RWPE1 (cell line): ENCODE results near the gene HEATR9.

Experiments
- CTCF ChIA-PET: fragments of 350-600 bp; sonication (Branson Sonifier 250); formaldehyde crosslinking; extraction: SDS; loops from one replicate; lab custom pipeline; 2021; lab: Yijun Ruan, JAX
- POLR2A ChIA-PET: fragments of 400-600 bp; formaldehyde crosslinking; extraction: SDS; loops from one replicate; lab custom pipeline; 2020; ENCODE audit warnings: antibody characterized with exemption; ENCODE audit not compliant: low non-redundant PET; lab: Yijun Ruan, JAX
- DNase-seq: peaks from one replicate; pipeline ENCODE4 v3.0.0; 2012; ENCODE audit warnings: low spot score
- H3K27ac ChIP-seq: fragments of 450-650 bp; 2 replicates; pipeline ENCODE4 v1.5.1; 2017
- TF ChIP-seq, protein P1 (sequence below): fragments of 450-650 bp; conservative IDR thresholded peaks from 2 replicates; pipeline ENCODE4 v1.5.1; 2017; ENCODE audit warnings: low read depth, mild to moderate bottlenecking

The HEATR9 gene

DNA sequence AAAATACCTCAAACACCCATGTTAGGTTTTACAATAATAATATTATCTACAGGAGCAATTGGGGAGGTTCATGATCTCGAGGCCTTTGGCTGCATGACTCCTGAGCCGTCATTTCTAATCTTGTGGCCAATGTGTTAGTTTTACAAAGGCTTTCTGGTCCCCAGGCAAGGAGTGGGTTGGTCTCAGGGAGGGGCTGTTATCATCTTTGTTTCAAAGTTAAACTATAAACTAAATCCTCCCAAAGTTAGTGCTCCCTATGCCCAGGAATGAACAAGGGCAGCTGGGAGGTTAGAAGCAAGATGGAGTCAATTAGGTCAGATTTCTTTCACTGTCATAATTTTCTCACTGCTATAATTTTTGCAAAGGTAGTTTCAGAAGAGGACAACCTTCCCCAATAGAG lies 20.6 kb upstream of the HEATR9 start:
- CTCF ChIA-PET: no interaction called here
- TF ChIP-seq, protein P1, sequence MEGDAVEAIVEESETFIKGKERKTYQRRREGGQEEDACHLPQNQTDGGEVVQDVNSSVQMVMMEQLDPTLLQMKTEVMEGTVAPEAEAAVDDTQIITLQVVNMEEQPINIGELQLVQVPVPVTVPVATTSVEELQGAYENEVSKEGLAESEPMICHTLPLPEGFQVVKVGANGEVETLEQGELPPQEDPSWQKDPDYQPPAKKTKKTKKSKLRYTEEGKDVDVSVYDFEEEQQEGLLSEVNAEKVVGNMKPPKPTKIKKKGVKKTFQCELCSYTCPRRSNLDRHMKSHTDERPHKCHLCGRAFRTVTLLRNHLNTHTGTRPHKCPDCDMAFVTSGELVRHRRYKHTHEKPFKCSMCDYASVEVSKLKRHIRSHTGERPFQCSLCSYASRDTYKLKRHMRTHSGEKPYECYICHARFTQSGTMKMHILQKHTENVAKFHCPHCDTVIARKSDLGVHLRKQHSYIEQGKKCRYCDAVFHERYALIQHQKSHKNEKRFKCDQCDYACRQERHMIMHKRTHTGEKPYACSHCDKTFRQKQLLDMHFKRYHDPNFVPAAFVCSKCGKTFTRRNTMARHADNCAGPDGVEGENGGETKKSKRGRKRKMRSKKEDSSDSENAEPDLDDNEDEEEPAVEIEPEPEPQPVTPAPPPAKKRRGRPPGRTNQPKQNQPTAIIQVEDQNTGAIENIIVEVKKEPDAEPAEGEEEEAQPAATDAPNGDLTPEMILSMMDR: no peak

DNA sequence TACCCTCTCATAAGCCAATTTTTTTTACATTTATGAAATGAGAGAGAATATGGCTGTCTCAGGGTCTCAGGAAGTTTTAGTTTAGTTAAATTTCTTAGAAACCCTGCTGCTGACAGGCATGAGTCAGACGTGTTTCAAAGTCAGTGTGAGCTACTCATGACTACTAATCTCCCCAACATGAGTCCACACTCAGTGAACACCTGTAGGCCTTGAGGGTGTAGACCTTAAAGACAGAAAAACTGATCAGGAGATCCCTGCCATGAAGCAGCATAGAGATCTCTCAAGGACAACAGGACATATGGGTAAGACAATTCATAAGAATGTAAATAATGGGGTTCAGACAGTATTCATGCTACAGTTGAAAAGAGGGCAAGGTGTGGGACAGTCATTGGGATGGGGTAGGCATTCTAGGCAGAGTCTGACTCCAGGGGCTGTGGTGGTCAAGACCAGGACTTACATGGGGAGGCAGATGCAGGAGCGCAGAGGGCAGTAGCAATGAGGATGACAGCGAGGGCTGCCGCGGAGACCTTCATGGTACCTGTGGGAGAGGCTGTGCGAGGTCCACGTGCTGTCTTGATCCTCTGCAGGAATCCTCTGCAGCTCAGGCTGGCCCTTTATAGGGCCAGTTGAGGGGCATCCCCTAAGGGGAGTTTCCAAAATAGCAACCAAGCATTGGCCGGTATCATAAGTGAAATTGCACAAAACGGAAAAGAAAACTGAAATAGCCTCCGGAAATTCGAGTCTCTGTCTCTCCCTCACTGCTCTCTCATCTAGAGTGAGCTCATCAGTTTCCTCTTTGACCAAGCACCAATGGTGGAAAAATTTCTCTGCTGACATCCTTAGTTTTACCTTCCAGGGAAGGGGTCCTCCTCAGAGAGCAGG lies 11.3 kb upstream of the HEATR9 start, which contains the start of gene CCL5:
Gene CCL5 (minus strand): TSS at position 588 of the 882 bp plus-strand sequence.
- POLR2A ChIA-PET: no interaction called here
- DNase-seq: peak; percentile 28

More for the DNA sequence above, 20.6 kb upstream of the HEATR9 start:
- H3K27ac ChIP-seq: no peak overlapping the region
- DNase-seq: no peak
- POLR2A ChIA-PET: no interaction called here

DNA sequence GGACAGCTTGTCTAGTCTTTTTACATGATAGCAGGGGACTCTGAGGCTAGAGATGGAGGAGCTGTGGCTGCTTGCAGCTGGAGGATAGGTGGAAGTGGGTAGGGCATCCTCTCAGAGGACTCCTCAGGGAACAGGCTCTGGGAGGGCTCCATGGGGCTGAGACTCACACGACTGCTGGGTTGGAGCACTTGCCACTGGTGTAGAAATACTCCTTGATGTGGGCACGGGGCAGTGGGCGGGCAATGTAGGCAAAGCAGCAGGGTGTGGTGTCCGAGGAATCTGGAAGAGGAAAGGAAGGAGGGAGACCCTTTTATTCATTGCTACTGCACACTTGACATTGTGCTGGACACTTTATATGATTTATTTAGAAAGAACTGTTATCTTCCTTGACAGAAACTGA lies 9.7 kb upstream of the HEATR9 start:
- no peak for DNase-seq
- no peak overlapping the region for H3K27ac ChIP-seq
- CTCF ChIA-PET: no interaction called here
- POLR2A ChIA-PET: no interaction called here
- TF ChIP-seq, protein P1: no peak

More for the DNA sequence above, 11.3 kb upstream of the HEATR9 start, which contains the start of gene CCL5:
- TF ChIP-seq, protein P1: no peak
- CTCF ChIA-PET: interaction anchor here (0.6 kb wide), 1 partner anchor 312 kb away, joined by 4 read pairs; no protein-coding TSS in a partner anchor
- no peak within 1 kb of the TSS for H3K27ac ChIP-seq

DNA sequence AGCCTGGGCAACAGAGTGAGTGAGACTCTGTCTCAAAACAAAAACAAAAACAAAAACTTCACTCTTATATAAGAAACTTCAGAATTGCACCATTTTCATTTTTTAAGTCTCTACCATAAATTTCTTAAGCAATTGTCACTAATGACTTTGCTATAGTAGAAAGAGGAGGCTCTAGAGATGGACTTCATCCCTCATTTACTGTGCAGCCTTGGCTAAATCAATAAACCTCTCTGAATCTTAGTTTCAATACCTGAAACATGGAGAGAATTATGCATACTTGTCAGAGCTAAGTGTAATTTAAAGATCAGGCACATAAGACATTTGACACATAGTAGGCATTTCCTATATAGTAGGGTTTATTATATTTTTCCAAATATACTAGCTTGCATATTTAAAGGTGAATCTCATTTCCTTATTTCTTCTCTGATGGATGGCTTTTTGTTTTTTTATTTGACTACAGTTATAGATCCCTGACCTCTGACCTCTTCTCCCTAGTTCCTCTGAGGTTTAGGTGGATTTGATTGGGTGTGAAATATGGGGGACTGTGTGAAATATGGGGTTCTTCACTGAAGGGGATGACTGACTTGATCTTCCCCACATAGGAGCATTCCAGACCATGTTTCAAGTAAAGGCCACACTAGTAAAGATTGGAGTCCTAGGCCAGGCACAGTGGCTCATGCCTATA lies 8.8 kb upstream of the HEATR9 start:
- H3K27ac ChIP-seq: no peak overlapping the region
- ChIA-PET POLR2A (no interaction called here), CTCF (no interaction called here)
- TF ChIP-seq, protein P1: no peak
- no peak for DNase-seq

DNA sequence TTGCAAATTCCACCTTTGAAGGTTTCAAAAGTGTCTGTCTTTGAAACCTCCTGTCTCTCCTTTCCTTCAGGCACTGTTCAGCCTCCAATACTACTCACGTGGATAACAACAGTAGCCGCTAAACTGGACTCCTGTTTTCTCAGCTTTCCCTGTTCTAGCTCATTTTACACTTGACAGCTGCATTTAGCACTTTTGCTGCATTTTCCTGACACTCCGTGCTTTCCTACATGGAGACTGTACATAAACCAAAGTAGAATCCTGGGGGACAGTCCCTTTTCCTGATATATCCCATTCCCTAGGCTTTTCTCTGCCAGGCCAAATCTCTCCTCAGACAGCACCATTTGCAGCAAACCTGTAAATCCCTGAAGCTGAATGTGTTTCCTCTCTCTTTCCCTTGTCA lies 7.8 kb upstream of the HEATR9 start:
- H3K27ac ChIP-seq: no peak overlapping the region
- ChIA-PET CTCF (interaction anchor here (1.1 kb wide), 1 partner anchor 16 kb away, joined by 3 read pairs; no protein-coding TSS in a partner anchor), POLR2A (no interaction called here)
- TF ChIP-seq, protein P1: no peak
- DNase-seq: no peak

DNA sequence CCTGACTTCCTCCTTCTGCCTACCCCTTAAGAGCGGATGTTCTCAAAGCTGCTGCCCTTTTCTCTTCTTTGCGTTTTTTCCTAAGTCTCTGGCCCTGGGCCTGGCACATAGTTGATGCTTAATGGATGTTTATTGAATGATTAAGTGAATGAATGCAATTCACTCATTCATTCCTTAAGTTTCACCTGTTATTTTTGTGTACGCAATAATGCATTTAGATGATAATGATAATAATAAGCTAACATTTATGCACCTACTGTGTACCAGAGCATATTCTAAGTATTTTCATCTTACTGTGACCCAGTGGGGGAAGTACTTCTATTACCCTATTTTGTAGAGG lies 7.1 kb upstream of the HEATR9 start:
- H3K27ac ChIP-seq: no peak overlapping the region
- ChIA-PET POLR2A (no interaction called here), CTCF (interaction anchor here (1.1 kb wide), 1 partner anchor 17 kb away, joined by 3 read pairs; no protein-coding TSS in a partner anchor)
- TF ChIP-seq, protein P1: no peak
- no peak for DNase-seq
